ENCODE results near the gene ENOX1.

- no peak for TF ChIP-seq CTCF (IDR thresholded peaks at IDR 0.05; ENCODE audit: extremely low read depth in 1 of 2, insufficient read depth in 1 of 2, low read depth in 1 of 2, low read length in 2 of 2)
- no peak for TF ChIP-seq EZH2 (IDR thresholded peaks at IDR 0.05; ENCODE audit: borderline replicate concordance, low read depth, low read length, severe bottlenecking)
- TF ChIP-seq POLR2A (IDR thresholded peaks at IDR 0.05; ENCODE audit: low read depth, low read length) = no peak
- no peak for TF ChIP-seq POLR2AphosphoS5 (IDR thresholded peaks at IDR 0.05; ENCODE audit: insufficient read depth, low read depth, low read length)
- TF ChIP-seq FOS (IDR thresholded peaks at IDR 0.05; ENCODE audit: borderline replicate concordance, insufficient read depth, low read length) = no peak
- TF ChIP-seq JUN (IDR thresholded peaks at IDR 0.05; ENCODE audit: borderline replicate concordance, insufficient read depth, insufficient read length, low read depth) = no peak
- TF ChIP-seq, protein P1, sequence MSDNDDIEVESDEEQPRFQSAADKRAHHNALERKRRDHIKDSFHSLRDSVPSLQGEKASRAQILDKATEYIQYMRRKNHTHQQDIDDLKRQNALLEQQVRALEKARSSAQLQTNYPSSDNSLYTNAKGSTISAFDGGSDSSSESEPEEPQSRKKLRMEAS (IDR thresholded peaks at IDR 0.05; ENCODE audit: insufficient read depth, insufficient read length) = no peak
- TF ChIP-seq MYC (IDR thresholded peaks at IDR 0.05; ENCODE audit: low read depth, low read length) = no peak
- TF ChIP-seq GATA2 (IDR thresholded peaks at IDR 0.05; ENCODE audit: insufficient read depth, insufficient read length, low read depth, low read length) = no peak
Observed at GRCh38 chr13:43205416-43205815, 581.4 kb downstream of the ENOX1 start.
